HEK293 (cell line): ENCODE results near the gene ANXA8.
"Not testable (repeated sequence)": the region's sequence is repeated elsewhere in the genome, so short reads cannot be mapped to it uniquely, and the experiment has no call there.

Source experiments
- ATF2 ChIP-seq: fragments of 450-650 bp; formaldehyde crosslinking; IDR thresholded peaks from 2 replicates; pipeline ENCODE4 v1.5.1; 2016; ENCODE audit warnings: missing biosample characterization, missing genetic modification characterization, low read depth
- SP7 ChIP-seq: fragments of 450-650 bp; formaldehyde crosslinking; IDR thresholded peaks from 2 replicates; pipeline ENCODE4 v1.5.1; 2016; ENCODE audit warnings: missing biosample characterization, missing genetic modification characterization
- ZNF366 ChIP-seq: fragments of 450-650 bp; formaldehyde crosslinking; conservative IDR thresholded peaks from 2 replicates; pipeline ENCODE4 v1.5.1; 2016; ENCODE audit warnings: missing biosample characterization, missing genetic modification characterization
- ZNF398 ChIP-seq: fragments of 450-650 bp; formaldehyde crosslinking; IDR thresholded peaks from 2 replicates; pipeline ENCODE4 v1.5.1; 2017; ENCODE audit warnings: missing biosample characterization, missing genetic modification characterization
- ZNF768 ChIP-seq: fragments of 450-650 bp; formaldehyde crosslinking; IDR thresholded peaks from 2 replicates; pipeline ENCODE4 v1.5.1; 2018; ENCODE audit warnings: missing biosample characterization, mild to moderate bottlenecking, missing genetic modification characterization
- TF ChIP-seq, protein P1 (sequence below): fragments of 450-650 bp; formaldehyde crosslinking; IDR thresholded peaks from 2 replicates; pipeline ENCODE4 v1.5.1; 2016; ENCODE audit warnings: missing biosample characterization, missing genetic modification characterization
- TF ChIP-seq, protein P2 (sequence below): fragments of 450-650 bp; formaldehyde crosslinking; IDR thresholded peaks from 2 replicates; pipeline ENCODE4 v1.5.1; 2016; ENCODE audit warnings: missing biosample characterization, missing genetic modification characterization

GRCh38 chr10:47481182-47481766, 2.6 kb downstream of the ANXA8 start:
- TF ChIP-seq, protein P1, sequence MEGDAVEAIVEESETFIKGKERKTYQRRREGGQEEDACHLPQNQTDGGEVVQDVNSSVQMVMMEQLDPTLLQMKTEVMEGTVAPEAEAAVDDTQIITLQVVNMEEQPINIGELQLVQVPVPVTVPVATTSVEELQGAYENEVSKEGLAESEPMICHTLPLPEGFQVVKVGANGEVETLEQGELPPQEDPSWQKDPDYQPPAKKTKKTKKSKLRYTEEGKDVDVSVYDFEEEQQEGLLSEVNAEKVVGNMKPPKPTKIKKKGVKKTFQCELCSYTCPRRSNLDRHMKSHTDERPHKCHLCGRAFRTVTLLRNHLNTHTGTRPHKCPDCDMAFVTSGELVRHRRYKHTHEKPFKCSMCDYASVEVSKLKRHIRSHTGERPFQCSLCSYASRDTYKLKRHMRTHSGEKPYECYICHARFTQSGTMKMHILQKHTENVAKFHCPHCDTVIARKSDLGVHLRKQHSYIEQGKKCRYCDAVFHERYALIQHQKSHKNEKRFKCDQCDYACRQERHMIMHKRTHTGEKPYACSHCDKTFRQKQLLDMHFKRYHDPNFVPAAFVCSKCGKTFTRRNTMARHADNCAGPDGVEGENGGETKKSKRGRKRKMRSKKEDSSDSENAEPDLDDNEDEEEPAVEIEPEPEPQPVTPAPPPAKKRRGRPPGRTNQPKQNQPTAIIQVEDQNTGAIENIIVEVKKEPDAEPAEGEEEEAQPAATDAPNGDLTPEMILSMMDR (tag by site-specific recombination) = not testable (repeated sequence)
- TF ChIP-seq ZNF768 (tag by site-specific recombination); ATF2 (tag by site-specific recombination); ZNF398 (tag by site-specific recombination); SP7; ZNF366: not testable (repeated sequence)
- TF ChIP-seq, protein P2, sequence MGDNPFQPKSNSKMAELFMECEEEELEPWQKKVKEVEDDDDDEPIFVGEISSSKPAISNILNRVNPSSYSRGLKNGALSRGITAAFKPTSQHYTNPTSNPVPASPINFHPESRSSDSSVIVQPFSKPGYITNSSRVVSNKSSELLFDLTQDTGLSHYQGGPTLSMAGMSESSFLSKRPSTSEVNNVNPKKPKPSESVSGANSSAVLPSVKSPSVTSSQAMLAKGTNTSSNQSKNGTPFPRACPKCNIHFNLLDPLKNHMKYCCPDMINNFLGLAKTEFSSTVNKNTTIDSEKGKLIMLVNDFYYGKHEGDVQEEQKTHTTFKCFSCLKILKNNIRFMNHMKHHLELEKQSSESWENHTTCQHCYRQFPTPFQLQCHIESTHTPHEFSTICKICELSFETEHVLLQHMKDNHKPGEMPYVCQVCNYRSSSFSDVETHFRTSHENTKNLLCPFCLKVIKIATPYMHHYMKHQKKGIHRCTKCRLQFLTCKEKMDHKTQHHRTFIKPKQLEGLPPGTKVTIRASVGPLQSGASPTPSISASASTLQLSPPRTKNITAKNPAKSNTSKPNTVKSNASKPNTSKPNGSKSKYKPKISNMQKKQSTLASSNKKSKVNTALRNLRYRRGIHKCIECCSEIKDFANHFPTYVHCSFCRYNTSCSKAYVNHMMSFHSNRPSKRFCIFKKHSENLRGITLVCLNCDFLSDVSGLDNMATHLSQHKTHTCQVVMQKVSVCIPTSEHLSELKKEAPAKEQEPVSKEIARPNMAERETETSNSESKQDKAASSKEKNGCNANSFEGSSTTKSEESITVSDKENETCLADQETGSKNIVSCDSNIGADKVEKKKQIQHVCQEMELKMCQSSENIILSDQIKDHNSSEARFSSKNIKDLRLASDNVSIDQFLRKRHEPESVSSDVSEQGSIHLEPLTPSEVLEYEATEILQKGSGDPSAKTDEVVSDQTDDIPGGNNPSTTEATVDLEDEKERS (tag by site-specific recombination) = not testable (repeated sequence)
